RKO (cell line): ENCODE data around the gene HMGN4.
A peak's percentile ranks its signal among the peaks of the same experiment; 100 is the strongest.

Experiments used
- DNase-seq: peaks from one replicate; pipeline ENCODE4 v3.0.0-alpha.2; 2016; ENCODE audit warnings: low spot score

HMGN4 gene

DNA sequence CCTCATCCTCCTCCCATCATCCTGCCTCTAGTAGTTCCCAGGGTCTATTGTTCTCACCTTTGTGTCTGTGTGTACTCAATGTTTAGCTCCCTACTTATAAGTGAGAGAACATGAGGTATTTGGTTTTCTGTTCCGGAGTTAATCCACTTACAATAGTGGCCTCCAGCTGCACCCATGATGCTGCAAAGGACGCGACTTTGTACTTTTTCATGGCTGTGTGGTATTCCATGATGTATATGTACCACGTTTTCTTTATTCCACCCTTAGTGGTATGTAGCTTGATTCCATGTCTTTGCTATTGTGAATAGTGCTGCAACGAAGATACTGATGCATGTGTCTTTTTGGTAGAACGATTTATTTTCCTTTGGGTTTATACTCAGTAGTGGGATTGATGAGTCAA lies 40.1 kb downstream of the HMGN4 start:
- DNase-seq = no peak

DNA sequence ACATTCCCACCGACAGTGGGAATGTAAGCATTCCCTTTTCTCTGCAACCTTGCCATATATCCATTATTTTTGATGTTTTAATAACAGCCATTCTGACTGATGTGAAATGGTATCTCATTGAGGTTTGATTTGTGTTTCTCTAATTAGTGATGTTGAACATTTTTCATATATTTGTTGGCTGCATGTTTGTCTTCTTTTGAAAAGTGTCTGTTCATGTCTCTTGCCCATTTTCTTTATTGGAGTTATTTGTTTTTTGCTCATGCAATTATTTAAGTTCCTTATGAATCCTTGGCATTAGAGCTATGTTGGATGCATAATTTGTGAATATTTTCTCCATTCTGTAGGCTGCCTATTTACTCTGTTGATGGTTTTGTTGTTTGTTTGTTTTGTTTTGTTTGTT lies 40.6 kb downstream of the HMGN4 start:
- no peak for DNase-seq

DNA sequence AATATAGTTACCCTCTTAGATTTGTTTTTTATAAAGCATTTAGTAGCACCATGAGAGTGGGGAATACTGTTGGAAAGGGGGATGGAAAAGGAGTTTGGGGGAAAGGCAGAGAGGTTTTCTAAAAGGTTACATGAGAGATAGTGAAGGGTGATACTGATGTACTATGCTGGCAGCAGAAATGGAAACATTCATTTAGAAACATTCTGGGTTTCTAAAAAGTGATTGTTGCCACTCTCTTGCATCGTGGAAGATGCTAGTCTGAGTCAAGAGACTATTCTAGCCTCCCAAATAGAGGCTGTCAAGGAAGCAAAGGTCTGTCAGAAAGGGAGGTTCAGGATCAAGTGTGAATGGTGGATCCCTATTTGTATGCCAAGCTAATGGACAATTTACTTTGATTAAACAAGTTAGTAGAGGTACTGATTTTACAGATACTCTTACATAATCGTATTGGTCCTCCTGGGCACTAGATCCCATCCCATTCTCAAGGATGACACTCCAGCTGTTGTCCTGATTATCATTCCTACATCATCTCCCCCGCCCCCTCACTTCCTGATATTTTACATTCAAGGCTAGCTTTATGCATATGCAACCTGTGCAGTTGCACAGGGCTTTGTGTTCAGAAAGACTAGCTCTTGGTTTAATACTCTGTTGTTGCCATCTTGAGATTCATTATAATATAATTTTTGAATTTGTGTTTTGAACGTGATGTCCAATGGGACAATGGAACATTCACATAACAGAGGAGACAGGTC lies 43.2 kb downstream of the HMGN4 start:
- DNase-seq = no peak

DNA sequence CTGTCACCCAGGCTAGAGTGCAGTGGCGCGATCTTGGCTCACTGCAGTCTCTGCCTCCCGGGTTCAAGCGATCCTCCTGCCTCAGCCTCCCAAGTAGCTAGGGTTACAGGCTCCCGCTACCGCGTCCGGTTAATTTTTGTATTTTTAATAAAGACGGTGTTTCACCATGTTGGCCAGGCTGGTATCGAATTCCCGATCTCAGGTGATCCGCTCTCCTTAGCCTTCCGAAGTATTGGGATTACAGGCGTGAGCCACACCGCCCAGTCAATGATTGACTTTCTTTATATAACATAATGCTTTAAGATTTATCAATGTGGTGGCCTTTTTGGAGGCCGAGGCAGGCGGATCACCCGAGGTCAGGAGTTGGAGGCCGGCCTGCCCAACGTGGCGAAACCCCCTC lies 50.8 kb downstream of the HMGN4 start:
- DNase-seq = no peak

DNA sequence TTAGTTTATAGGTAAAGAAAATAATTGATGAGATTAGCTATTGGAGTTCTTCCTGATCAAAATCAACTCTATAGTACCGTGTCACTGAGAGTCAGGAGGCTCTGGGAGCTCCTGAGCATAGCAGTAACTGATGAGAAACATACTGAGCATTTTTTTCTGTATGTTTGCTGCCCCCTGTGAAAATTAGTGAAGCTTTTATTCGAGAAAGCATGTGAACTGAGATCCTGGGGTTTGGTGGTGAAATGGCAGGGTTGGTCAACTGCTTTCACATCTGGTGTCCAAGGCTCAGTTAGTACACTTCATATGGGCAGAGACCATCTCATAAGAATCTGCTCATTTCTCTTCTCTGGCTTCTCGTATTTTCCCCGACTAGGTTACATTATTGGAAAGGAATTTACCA lies 54.5 kb downstream of the HMGN4 start:
- peak; percentile 38 for DNase-seq

DNA sequence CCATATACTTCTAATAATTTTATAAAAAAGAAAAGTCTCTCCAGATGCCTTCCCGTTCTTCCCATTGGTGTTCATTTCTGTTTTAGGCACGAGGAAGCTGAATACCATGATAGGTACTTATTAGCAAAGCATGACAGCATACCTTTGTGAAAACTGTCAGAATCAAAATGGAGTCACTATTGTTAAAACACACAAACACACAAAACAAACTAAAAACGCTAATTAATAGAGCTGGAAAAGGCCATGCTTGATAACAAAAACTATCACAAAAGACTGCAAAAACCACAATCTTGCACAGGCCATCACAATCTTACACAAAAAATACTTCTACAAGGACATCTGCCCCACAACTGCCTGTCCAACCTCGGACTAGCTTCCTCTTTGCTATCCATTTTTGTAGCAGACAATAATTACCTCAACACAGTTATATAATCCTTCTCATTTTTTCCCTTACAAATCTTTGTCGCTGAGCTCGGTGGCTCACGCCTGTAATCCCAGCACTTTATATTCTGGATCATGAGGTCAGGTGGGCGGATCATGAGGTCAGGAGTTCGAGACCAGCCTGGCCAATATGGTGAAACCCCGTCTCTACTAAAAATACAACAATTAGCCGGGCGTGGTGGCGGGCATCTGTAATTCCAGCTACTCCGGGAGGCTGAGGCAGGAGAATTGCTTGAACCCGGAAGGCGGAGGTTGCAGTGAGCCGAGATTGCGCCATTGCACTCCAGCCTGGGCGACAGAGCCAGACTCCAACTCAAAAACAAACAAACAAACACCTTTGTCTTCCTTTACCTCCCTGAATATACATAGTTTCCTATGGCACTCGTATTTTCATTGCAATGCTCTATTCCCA lies 55.3 kb downstream of the HMGN4 start:
- no peak for DNase-seq

DNA sequence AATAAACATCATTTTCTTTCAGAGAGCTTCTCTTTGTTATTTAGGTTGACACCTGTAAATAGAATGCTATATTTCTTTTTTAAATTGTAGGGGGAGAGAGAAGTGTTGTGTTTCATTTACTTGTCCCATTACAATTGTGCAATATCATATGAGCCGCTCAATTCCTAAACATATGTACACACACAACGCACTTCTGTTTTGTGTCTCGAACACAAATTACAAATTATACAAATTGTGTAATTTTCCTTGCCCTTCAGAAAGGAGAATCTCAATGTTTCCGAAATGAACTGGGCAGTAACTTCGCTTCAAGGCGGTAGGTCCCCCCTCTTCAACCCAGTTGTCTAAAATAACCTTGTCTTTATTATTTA lies 55.9 kb downstream of the HMGN4 start:
- no peak for DNase-seq

DNA sequence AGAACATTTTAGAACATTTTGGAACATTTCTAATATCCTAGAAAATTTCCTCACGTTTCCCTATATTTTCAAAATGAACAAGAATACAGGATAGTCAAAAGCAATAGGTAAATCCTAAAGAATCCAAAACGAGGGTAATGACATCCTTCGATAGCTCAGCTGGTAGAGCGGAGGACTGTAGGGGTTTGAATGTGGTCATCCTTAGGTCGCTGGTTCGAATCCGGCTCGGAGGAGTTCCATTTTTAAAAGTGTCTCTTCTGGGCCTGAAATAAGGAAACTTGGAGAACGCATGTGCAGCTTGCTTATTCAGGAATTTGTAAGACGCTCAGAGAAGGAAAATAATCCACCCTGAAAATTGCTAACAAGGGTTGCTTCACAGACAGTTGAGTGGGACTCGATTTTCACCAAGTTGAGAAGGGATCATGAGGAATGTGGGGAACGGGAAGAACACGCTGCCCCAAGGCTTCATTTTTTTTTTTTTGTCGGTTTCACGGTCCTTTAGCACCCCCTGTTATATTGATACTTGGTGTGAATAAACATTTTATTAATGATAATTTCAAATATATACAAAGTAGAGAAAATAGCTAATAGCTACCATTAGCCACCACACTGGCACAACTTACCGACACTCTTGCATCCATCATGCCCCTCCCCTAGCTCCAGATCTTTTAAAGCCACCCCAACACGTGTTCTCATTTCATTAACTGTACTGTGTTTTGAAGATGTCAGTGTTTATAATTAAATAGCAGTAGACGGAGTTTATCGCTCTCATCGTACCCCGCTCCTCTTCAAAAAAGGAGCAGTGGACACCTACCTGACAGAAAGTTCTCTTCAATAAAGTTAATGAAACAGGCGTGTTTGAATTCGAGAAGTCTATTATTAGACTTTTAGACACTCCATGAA lies 56.8 kb downstream of the HMGN4 start:
- DNase-seq = peak; percentile 79

DNA sequence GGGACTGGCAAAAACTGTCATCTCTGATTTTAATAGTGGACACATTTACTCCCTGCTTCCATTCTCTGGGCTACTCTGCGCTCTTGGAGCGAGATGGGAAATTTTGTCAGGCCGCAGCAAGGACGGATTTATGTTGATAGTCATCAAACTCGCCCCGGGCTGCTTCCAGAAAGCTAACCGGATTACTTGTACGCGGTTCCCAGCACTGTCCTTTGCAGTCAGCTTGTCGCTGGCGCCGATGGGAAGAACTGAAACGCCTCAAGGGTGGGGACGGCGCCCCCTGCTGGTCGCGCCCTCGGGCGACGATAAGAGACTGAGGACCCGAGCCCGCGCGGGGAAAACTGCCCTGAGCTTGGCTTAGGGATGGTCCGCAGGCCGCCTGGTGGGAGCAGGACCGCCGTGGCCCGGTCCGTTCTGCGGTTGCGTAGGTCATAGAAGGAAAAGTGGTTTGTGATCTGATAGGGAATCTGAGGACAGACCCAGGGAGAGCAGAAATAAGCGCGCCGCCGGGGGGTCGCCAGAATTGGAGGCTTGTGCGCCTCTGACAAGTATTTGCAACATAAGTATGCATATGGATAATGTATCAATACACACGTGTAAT lies 57.6 kb downstream of the HMGN4 start:
- peak; percentile 92 for DNase-seq
